Cardiac muscle cell (in vitro differentiated cells and primary cell): ENCODE data around the gene SLC19A2. TPM values are rescaled to one million over a fixed set of nuclear protein-coding genes. Genes with fewer than 3 reads are reported as not detected.
"Not testable (repeated sequence)": the region's sequence is repeated elsewhere in the genome, so short reads cannot be mapped to it uniquely, and the experiment has no call there.

Experiments
- DNase-seq, 2 donors: peaks; one replicate each; pipeline versions ENCODE4 v3.0.0 to v3.0.0-alpha.2; 2010 to 2017; ENCODE audit warnings: low read depth in 1 of 2, low spot score in 1 of 2
- H3K27ac ChIP-seq: fragments of 200-600 bp; sonication (generic); 2 replicates; pipeline ENCODE4 v1.5.1; 2016
- H3K27me3 ChIP-seq: fragments of 200-600 bp; sonication (generic); 2 replicates; pipeline ENCODE4 v1.6.0; 2016; ENCODE audit warnings: control low read depth
- H3K36me3 ChIP-seq: fragments of 200-600 bp; sonication (generic); 2 replicates; pipeline ENCODE4 v1.5.1; 2016; ENCODE audit warnings: control low read depth
- H3K4me1 ChIP-seq: fragments of 200-600 bp; sonication (generic); 2 replicates; pipeline ENCODE4 v1.8.1; 2017; ENCODE audit warnings: low read depth, mild to moderate bottlenecking, mixed run types
- H3K4me3 ChIP-seq: fragments of 200-600 bp; sonication (generic); 2 replicates; pipeline ENCODE4 v1.5.1; 2016; ENCODE audit warnings: mild to moderate bottlenecking
- H3K9me3 ChIP-seq: fragments of 200-600 bp; sonication (generic); 2 replicates; pipeline ENCODE4 v1.5.1; 2017; ENCODE audit warnings: low read depth, mild to moderate bottlenecking, control low read depth
- CTCF ChIP-seq: IDR thresholded peaks from 2 replicates; pipeline ENCODE4 v1.5.1; 2012; ENCODE audit warnings: low read depth, mild to moderate bottlenecking, low read length
- polyA plus RNA-seq: library from polyadenylated mRNA; unstranded; fragments of >200 nt; fragmentation: Nextera tagmentation; extraction: Ambion mirVana; gene quantifications from 2 replicates; pipeline ENCODE4 v1.2.1, GENCODE V29; 2016
- total RNA-seq: library from RNA; depleted of rRNA; stranded (reverse); fragments of >200 nt; gene quantifications from 2 replicates; pipeline ENCODE4 v1.2.3, GENCODE V29; 2016

SLC19A2 gene
- total and polyA plus RNA-seq, 2 experiments from 2014 or later = 8.8 to 18.6 TPM

- H3K4me1 ChIP-seq = no peaks in the 10 kb centered on the region
- no peaks in the 10 kb centered on the region for H3K36me3 ChIP-seq
- no peaks in the 10 kb centered on the region for H3K27me3 ChIP-seq
- H3K9me3 ChIP-seq = no peaks in the 10 kb centered on the region
- H3K4me3 ChIP-seq = no peak overlapping the region
- H3K27ac ChIP-seq = no peak overlapping the region
- no peak for TF ChIP-seq CTCF
- no peak for DNase-seq
Observed at GRCh38 chr1:169507413-169507812, 21.7 kb upstream of the SLC19A2 start.

- H3K36me3 ChIP-seq, H3K27ac ChIP-seq, H3K4me1 ChIP-seq, DNase-seq, H3K9me3 ChIP-seq, H3K27me3 ChIP-seq, H3K4me3 ChIP-seq: not testable (repeated sequence)
Observed at GRCh38 chr1:169503601-169504000, 17.9 kb upstream of the SLC19A2 start.

- H3K4me3 ChIP-seq = no peak overlapping the region
- no peaks in the 10 kb centered on the region for H3K4me1 ChIP-seq
- H3K9me3 ChIP-seq = no peaks in the 10 kb centered on the region
- no peaks in the 10 kb centered on the region for H3K36me3 ChIP-seq
- no peak for TF ChIP-seq CTCF
- DNase-seq = no peak
- H3K27me3 ChIP-seq = no peaks in the 10 kb centered on the region
- no peak overlapping the region for H3K27ac ChIP-seq
Observed at GRCh38 chr1:169499807-169500206, 14.1 kb upstream of the SLC19A2 start.

- Histone ChIP-seq H3K27me3 (no peaks in the 10 kb centered on the region), H3K4me1 (no peaks in the 10 kb centered on the region), H3K9me3 (no peaks in the 10 kb centered on the region), H3K4me3 (no peak overlapping the region), H3K36me3 (no peaks in the 10 kb centered on the region), H3K27ac (no peak overlapping the region)
- no peak for TF ChIP-seq CTCF
- no peak for DNase-seq
Observed at GRCh38 chr1:169497317-169497716, 11.6 kb upstream of the SLC19A2 start.

GRCh38 chr1:169495916-169496315, 10.2 kb upstream of the SLC19A2 start:
- TF ChIP-seq CTCF = no peak

GRCh38 chr1:169495046-169495775, 9.5 kb upstream of the SLC19A2 start:
- H3K4me3 ChIP-seq = no peak overlapping the region
- no peak for TF ChIP-seq CTCF
- no peak for DNase-seq

More at GRCh38 chr1:169495916-169496315, 10.2 kb upstream of the SLC19A2 start:
- DNase-seq = no peak
- H3K4me1 ChIP-seq = no peaks in the 10 kb centered on the region
- H3K27me3 ChIP-seq = no peaks in the 10 kb centered on the region
- no peak overlapping the region for H3K27ac ChIP-seq
- no peaks in the 10 kb centered on the region for H3K36me3 ChIP-seq
- no peak overlapping the region for H3K4me3 ChIP-seq
- no peaks in the 10 kb centered on the region for H3K9me3 ChIP-seq

More at GRCh38 chr1:169495046-169495775, 9.5 kb upstream of the SLC19A2 start:
- H3K9me3 ChIP-seq = no peaks in the 10 kb centered on the region
- no peaks in the 10 kb centered on the region for H3K4me1 ChIP-seq
- H3K27me3 ChIP-seq = no peaks in the 10 kb centered on the region
- H3K27ac ChIP-seq = no peak overlapping the region
- no peaks in the 10 kb centered on the region for H3K36me3 ChIP-seq
